ENCODE measurements around the gene RLBP1.

DNA sequence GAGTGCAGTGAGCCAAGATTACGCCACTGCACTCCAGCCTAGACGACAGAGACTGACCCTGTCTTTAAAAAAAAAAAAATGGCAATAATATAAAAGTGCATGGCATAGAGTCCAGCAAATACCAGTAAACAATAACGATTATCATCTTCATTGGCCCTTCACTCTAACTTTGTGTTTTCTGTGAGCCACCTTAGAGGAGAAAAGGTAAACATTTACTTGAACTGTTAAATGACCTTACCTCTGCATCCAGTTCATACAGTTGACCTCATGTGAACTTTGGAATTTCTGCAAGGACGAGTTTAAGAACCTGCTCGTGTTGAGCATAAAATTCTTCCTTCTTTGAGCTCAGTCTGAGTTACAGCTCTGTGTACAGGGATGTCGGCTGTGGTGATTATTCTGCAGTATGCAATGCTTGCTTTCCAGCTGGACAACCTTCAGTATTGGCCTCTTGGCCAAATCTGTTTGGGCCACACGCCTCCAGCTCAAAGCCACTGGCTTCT, 56.6 kb downstream of the RLBP1 start:
- TF ChIP-seq POLR2A (IDR thresholded peaks at IDR 0.05; ENCODE audit: low read length), result no peak
- no peak for TF ChIP-seq GATA1 (IDR thresholded peaks at IDR 0.05; ENCODE audit: low read depth, low read length)

All from erythroblast (primary cell).